K562 (cell line): Measurements from ENCODE around the gene ZBTB25. TPM values are rescaled to one million over a fixed set of nuclear protein-coding genes. Genes with fewer than 3 reads are reported as not detected.
A peak's percentile ranks its signal among the peaks of the same experiment; 100 is the strongest.

Experiments used
- NFIX ChIP-seq: fragments of 250-450 bp; sonication (Bioruptor Pico); IDR thresholded peaks from 2 replicates; pipeline ENCODE4 v1.4.0; 2020; ENCODE audit warnings: low read depth, mild to moderate bottlenecking, moderate library complexity
- NR2C2 ChIP-seq, 2 experiments: fragments of 200-800 bp in 1 of 2; sonication (Bioruptor generic) in 1 of 2; sonication (generic) in 1 of 2; formaldehyde crosslinking in 1 of 2; IDR thresholded peaks; 2 replicates each; pipeline versions ENCODE4 v1.6.1 to v1.8.0; 2016 to 2022; ENCODE audit warnings: mild to moderate bottlenecking in 1 of 2, missing compliant biosample characterization in 1 of 2, missing genetic modification characterization in 1 of 2, missing genetic modification reagents in 1 of 2
- SUPT5H ChIP-seq: fragments of 450-650 bp; IDR thresholded peaks from 2 replicates; pipeline ENCODE4 v1.6.1; 2016
- ZC3H4 ChIP-seq: sonication (generic); formaldehyde crosslinking; IDR thresholded peaks from 2 replicates; pipeline ENCODE4 v1.9.0; 2021; ENCODE audit warnings: missing genetic modification reagents, borderline replicate concordance
- ZNF445 ChIP-seq: fragments of 250-450 bp; sonication (Bioruptor Pico); IDR thresholded peaks from 2 replicates; pipeline ENCODE4 v1.4.0; 2020; ENCODE audit warnings: low read depth, mild to moderate bottlenecking, moderate library complexity
- polyA plus RNA-seq, 8 experiments: library from polyadenylated mRNA; depleted of rRNA in 4 of 8; stranded (reverse) in 5 of 8; unstranded in 3 of 8; fragments of >200 nt; fragmentation: Nextera tagmentation in 2 of 8; fragmentation: Illumina TruSeq in 1 of 8; extraction: Ambion mirVana in 2 of 8; extraction: Trizol in 1 of 8; gene quantifications; 2 replicates each; pipeline versions ENCODE4 v1.2.1 to v1.2.3, GENCODE V29; 2011 to 2014; ENCODE audit warnings: inconsistent platforms in 1 of 8, missing spikeins in 1 of 8
- total RNA-seq, 7 experiments: library from RNA; depleted of rRNA in 6 of 7; stranded (reverse); fragments of >200 nt in 6 of 7; fragmentation: Illumina TruSeq in 2 of 7; extraction: Trizol in 2 of 7; gene quantifications; 2 replicates each; pipeline versions ENCODE4 v1.2.1 to v1.2.3, GENCODE V29; 2011 to 2021; ENCODE audit warnings: low replicate concordance in 1 of 7
- TF ChIP-seq, protein P1 (sequence below): fragments of 450-650 bp; IDR thresholded peaks from 2 replicates; pipeline ENCODE4 v1.6.1; 2016; ENCODE audit warnings: mild to moderate bottlenecking, moderate library complexity
- TF ChIP-seq, protein P2 (sequence below), 3 experiments: fragments of 200-800 bp in 1 of 3; fragments of 250-450 bp in 1 of 3; fragments of 450-650 bp in 1 of 3; sonication (Bioruptor Pico) in 1 of 3; sonication (Bioruptor generic) in 1 of 3; formaldehyde crosslinking in 1 of 3; IDR thresholded peaks; 2 replicates each; pipeline versions ENCODE4 v1.6.1 to v1.8.0; 2016 to 2022; ENCODE audit warnings: mild to moderate bottlenecking in 2 of 3, missing genetic modification characterization in 2 of 3, missing compliant biosample characterization in 1 of 3, moderate library complexity in 1 of 3
- TF ChIP-seq, protein P3 (sequence below): fragments of 450-650 bp; formaldehyde crosslinking; IDR thresholded peaks from 2 replicates; pipeline ENCODE4 v1.4.0; 2020; ENCODE audit warnings: mild to moderate bottlenecking

ZBTB25 gene
- total and polyA plus RNA-seq, 9 of the 15 experiments (the other 6 are each of a cell fraction or from before 2014, with no cell fraction given): 0.61 to 3.9 (median 2.3) TPM

DNA sequence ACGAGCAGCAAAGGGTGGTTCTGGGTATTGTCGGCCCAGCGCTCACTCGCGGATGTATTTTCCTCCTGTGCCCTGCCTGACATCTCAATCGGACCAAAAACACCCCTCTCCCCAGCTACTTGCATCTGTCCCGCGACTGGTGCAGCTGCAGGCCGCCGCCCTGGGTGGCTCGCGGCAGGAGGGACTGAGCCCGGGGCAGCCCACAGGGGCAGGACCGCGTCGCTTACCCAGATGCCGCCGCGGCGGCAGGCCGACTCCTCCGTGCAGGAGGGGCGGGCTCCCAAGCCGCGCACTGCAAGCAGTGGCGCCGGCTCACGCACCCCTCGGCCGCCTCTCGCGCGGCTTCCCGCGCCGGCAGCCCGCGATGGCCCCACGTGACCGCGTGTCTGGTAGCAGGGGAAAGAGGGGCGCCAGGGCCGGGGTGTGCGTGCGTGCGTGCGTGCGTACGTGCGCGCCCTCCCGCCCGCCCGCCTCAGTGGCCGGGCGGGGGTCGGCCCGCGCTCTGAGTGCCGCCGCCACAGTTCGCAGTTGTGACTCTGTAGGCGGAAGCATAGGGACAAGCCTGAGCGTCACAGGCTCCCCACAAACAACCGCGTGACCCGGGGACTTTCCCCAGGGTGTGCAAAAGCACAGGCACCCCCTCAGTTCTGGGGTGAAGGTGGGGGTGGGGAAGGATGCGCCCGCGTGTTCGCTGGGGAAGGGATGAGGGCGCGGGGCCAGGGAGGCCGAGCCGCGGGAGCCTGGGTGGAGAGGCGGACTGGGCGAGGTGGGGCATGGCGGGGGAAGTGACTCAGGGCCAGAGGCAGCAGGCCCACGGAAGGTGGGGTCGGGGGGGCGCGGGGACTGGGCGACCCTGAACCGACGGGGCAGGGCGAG is at the start of gene ZBTB25 (continued):
- TF ChIP-seq, protein P1, sequence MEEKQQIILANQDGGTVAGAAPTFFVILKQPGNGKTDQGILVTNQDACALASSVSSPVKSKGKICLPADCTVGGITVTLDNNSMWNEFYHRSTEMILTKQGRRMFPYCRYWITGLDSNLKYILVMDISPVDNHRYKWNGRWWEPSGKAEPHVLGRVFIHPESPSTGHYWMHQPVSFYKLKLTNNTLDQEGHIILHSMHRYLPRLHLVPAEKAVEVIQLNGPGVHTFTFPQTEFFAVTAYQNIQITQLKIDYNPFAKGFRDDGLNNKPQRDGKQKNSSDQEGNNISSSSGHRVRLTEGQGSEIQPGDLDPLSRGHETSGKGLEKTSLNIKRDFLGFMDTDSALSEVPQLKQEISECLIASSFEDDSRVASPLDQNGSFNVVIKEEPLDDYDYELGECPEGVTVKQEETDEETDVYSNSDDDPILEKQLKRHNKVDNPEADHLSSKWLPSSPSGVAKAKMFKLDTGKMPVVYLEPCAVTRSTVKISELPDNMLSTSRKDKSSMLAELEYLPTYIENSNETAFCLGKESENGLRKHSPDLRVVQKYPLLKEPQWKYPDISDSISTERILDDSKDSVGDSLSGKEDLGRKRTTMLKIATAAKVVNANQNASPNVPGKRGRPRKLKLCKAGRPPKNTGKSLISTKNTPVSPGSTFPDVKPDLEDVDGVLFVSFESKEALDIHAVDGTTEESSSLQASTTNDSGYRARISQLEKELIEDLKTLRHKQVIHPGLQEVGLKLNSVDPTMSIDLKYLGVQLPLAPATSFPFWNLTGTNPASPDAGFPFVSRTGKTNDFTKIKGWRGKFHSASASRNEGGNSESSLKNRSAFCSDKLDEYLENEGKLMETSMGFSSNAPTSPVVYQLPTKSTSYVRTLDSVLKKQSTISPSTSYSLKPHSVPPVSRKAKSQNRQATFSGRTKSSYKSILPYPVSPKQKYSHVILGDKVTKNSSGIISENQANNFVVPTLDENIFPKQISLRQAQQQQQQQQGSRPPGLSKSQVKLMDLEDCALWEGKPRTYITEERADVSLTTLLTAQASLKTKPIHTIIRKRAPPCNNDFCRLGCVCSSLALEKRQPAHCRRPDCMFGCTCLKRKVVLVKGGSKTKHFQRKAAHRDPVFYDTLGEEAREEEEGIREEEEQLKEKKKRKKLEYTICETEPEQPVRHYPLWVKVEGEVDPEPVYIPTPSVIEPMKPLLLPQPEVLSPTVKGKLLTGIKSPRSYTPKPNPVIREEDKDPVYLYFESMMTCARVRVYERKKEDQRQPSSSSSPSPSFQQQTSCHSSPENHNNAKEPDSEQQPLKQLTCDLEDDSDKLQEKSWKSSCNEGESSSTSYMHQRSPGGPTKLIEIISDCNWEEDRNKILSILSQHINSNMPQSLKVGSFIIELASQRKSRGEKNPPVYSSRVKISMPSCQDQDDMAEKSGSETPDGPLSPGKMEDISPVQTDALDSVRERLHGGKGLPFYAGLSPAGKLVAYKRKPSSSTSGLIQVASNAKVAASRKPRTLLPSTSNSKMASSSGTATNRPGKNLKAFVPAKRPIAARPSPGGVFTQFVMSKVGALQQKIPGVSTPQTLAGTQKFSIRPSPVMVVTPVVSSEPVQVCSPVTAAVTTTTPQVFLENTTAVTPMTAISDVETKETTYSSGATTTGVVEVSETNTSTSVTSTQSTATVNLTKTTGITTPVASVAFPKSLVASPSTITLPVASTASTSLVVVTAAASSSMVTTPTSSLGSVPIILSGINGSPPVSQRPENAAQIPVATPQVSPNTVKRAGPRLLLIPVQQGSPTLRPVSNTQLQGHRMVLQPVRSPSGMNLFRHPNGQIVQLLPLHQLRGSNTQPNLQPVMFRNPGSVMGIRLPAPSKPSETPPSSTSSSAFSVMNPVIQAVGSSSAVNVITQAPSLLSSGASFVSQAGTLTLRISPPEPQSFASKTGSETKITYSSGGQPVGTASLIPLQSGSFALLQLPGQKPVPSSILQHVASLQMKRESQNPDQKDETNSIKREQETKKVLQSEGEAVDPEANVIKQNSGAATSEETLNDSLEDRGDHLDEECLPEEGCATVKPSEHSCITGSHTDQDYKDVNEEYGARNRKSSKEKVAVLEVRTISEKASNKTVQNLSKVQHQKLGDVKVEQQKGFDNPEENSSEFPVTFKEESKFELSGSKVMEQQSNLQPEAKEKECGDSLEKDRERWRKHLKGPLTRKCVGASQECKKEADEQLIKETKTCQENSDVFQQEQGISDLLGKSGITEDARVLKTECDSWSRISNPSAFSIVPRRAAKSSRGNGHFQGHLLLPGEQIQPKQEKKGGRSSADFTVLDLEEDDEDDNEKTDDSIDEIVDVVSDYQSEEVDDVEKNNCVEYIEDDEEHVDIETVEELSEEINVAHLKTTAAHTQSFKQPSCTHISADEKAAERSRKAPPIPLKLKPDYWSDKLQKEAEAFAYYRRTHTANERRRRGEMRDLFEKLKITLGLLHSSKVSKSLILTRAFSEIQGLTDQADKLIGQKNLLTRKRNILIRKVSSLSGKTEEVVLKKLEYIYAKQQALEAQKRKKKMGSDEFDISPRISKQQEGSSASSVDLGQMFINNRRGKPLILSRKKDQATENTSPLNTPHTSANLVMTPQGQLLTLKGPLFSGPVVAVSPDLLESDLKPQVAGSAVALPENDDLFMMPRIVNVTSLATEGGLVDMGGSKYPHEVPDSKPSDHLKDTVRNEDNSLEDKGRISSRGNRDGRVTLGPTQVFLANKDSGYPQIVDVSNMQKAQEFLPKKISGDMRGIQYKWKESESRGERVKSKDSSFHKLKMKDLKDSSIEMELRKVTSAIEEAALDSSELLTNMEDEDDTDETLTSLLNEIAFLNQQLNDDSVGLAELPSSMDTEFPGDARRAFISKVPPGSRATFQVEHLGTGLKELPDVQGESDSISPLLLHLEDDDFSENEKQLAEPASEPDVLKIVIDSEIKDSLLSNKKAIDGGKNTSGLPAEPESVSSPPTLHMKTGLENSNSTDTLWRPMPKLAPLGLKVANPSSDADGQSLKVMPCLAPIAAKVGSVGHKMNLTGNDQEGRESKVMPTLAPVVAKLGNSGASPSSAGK: peak; percentile 53; the same call in 1 of the 2 replicates
- TF ChIP-seq SUPT5H: peak; percentile 64
- TF ChIP-seq, protein P2, sequence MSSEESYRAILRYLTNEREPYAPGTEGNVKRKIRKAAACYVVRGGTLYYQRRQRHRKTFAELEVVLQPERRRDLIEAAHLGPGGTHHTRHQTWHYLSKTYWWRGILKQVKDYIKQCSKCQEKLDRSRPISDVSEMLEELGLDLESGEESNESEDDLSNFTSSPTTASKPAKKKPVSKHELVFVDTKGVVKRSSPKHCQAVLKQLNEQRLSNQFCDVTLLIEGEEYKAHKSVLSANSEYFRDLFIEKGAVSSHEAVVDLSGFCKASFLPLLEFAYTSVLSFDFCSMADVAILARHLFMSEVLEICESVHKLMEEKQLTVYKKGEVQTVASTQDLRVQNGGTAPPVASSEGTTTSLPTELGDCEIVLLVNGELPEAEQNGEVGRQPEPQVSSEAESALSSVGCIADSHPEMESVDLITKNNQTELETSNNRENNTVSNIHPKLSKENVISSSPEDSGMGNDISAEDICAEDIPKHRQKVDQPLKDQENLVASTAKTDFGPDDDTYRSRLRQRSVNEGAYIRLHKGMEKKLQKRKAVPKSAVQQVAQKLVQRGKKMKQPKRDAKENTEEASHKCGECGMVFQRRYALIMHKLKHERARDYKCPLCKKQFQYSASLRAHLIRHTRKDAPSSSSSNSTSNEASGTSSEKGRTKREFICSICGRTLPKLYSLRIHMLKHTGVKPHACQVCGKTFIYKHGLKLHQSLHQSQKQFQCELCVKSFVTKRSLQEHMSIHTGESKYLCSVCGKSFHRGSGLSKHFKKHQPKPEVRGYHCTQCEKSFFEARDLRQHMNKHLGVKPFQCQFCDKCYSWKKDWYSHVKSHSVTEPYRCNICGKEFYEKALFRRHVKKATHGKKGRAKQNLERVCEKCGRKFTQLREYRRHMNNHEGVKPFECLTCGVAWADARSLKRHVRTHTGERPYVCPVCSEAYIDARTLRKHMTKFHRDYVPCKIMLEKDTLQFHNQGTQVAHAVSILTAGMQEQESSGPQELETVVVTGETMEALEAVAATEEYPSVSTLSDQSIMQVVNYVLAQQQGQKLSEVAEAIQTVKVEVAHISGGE (CRISPR knock-in tag; IDR thresholded peaks at IDR 0.05): peak in 2 of 3 experiments; percentile 37 to 48; a peak in 2 of 6 replicates
- 0 out of 2 replicates have a peak, but pooled peaks have one; percentile 76 for TF ChIP-seq ZC3H4 (CRISPR knock-in tag)
- TF ChIP-seq, protein P3, sequence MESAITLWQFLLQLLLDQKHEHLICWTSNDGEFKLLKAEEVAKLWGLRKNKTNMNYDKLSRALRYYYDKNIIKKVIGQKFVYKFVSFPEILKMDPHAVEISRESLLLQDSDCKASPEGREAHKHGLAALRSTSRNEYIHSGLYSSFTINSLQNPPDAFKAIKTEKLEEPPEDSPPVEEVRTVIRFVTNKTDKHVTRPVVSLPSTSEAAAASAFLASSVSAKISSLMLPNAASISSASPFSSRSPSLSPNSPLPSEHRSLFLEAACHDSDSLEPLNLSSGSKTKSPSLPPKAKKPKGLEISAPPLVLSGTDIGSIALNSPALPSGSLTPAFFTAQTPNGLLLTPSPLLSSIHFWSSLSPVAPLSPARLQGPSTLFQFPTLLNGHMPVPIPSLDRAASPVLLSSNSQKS (CRISPR knock-in tag): no peak
- no peak for TF ChIP-seq NR2C2 (CRISPR knock-in tag; IDR thresholded peaks at IDR 0.05)
- TF ChIP-seq NR2C2 (tag; IDR thresholded peaks at IDR 0.05): peak; percentile 43; the same call in 1 of the 2 replicates
- TF ChIP-seq NFIX (CRISPR knock-in tag): no peak
- no peak for TF ChIP-seq ZNF445 (CRISPR knock-in tag)
